Measurements from ENCODE around the gene RPS15A. TPM values are rescaled to one million over a fixed set of nuclear protein-coding genes. Genes with fewer than 3 reads are reported as not detected.

Gene RPS15A
- total RNA-seq, 2 donors from 2014 or later, result 829 to 900 TPM

- no peak for ATAC-seq (ENCODE audit: insufficient number of reproducible peaks, low FRiP score, low read depth)
- no peak overlapping the region for H3K4me3 ChIP-seq
- H3K27ac ChIP-seq, result no peak overlapping the region
- TF ChIP-seq CTCF (IDR thresholded peaks at IDR 0.05), result no peak
- H3K4me1 ChIP-seq (ENCODE audit: control insufficient read depth in 1 of 2, low read depth in 2 of 2), result no peaks in the 10 kb centered on the region
- no peak for DNase-seq (ENCODE audit: low spot score)
- peaks cover 53% of the 10 kb centered on the region for H3K36me3 ChIP-seq
- no peaks in the 10 kb centered on the region for H3K9me3 ChIP-seq
- H3K27me3 ChIP-seq (replicated peaks; ENCODE audit: insufficient read depth), result no peaks in the 10 kb centered on the region
These were observed 21.8 kb upstream of the RPS15A start for GRCh38 chr16:18811925-18812324.

DNA sequence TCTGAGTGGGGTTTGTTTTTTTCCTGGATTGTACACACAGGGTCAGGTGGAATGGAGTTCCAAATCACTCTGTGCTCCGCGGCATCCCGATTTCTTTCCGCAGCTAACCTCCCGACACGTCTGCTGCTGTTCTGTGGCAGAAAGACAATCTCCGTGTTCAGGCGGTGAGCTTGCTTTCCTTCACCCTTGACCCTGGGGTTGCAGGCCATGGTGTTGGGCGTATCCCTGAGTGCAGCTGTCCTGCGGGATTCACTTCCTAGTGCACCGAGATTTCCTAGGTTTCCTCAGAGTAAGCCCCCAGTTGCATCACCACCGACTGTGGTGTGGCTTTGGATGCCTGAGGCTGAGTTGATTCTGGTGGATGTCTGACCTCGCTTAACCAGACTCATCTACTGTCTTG, 19.0 kb upstream of the RPS15A start:
- Histone ChIP-seq H3K4me3 (no peak overlapping the region), H3K36me3 (peaks cover 36% of the 10 kb centered on the region), H3K4me1 (ENCODE audit: control insufficient read depth in 1 of 2, low read depth in 2 of 2) (peaks cover 0 to 6% of the 10 kb centered on the region in 2 donors), H3K27me3 (replicated peaks; ENCODE audit: insufficient read depth) (no peaks in the 10 kb centered on the region), H3K27ac (no peak overlapping the region), H3K9me3 (no peaks in the 10 kb centered on the region)
- DNase-seq (ENCODE audit: low spot score) (no peak), ATAC-seq (ENCODE audit: insufficient number of reproducible peaks, low FRiP score, low read depth) (no peak)
- TF ChIP-seq CTCF (IDR thresholded peaks at IDR 0.05), result no peak

DNA sequence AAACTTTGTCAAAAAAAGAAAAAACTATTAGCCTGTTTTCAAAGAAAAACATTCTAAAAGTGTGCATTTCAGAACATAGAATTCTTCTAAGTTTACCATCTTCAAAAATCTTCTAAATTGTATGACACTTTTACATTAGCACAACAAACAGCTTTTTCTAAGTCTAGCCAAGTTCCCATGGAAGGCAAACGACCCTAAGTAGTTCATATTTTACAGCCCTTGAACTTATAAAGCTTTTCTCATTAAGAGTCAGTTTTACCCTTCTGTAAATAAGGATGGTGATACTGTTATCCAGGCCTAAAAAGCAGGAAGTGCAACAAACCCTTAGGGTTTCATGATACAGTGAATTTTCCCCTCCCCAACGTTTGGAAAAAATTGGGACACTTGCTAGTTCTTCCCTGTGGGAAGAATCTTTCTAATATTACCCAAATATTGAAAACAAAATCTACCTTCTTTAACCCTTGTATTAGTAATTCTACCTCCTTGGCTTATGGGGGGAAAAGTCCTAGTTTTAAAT, 15.2 kb upstream of the RPS15A start:
- TF ChIP-seq CTCF (IDR thresholded peaks at IDR 0.05), result no peak
- Histone ChIP-seq H3K9me3 (no peaks in the 10 kb centered on the region), H3K4me1 (ENCODE audit: control insufficient read depth in 1 of 2, low read depth in 2 of 2) (peaks cover 6 to 29% of the 10 kb centered on the region in 2 donors), H3K27me3 (replicated peaks; ENCODE audit: insufficient read depth) (no peaks in the 10 kb centered on the region), H3K36me3 (peaks cover 17% of the 10 kb centered on the region), H3K4me3 (no peak overlapping the region), H3K27ac (peak overlapping the region; percentile 53 to 63)
- DNase-seq (ENCODE audit: low spot score) (no peak), ATAC-seq (ENCODE audit: insufficient number of reproducible peaks, low FRiP score, low read depth) (no peak)

GRCh38 chr16:18804540-18804939, 14.4 kb upstream of the RPS15A start:
- no peak for TF ChIP-seq CTCF (IDR thresholded peaks at IDR 0.05)
- Histone ChIP-seq H3K4me3 (no peak overlapping the region), H3K27ac (peak overlapping the region; percentile 53 to 63), H3K4me1 (ENCODE audit: control insufficient read depth in 1 of 2, low read depth in 2 of 2) (peaks cover 14 to 36% of the 10 kb centered on the region in 2 donors), H3K9me3 (no peaks in the 10 kb centered on the region), H3K27me3 (replicated peaks; ENCODE audit: insufficient read depth) (no peaks in the 10 kb centered on the region), H3K36me3 (peaks cover 17% of the 10 kb centered on the region)
- no peak for DNase-seq (ENCODE audit: low spot score)
- ATAC-seq (ENCODE audit: insufficient number of reproducible peaks, low FRiP score, low read depth), result no peak

- H3K27me3 ChIP-seq (replicated peaks; ENCODE audit: insufficient read depth), result no peaks in the 10 kb centered on the region
- no peaks in the 10 kb centered on the region for H3K9me3 ChIP-seq
- H3K27ac ChIP-seq, result peak overlapping the region; percentile 53 to 63
- DNase-seq (ENCODE audit: low spot score) (no peak), ATAC-seq (ENCODE audit: insufficient number of reproducible peaks, low FRiP score, low read depth) (no peak)
- peaks cover 12% of the 10 kb centered on the region for H3K36me3 ChIP-seq
- H3K4me3 ChIP-seq, result no peak overlapping the region
- H3K4me1 ChIP-seq (ENCODE audit: control insufficient read depth in 1 of 2, low read depth in 2 of 2), result peaks cover 15 to 44% of the 10 kb centered on the region in 2 donors
- no peak for TF ChIP-seq CTCF (IDR thresholded peaks at IDR 0.05)
These were observed 13.7 kb upstream of the RPS15A start for GRCh38 chr16:18803569-18804462.
